ENCODE measurements around the gene BCAS3. TPM values are rescaled to one million over a fixed set of nuclear protein-coding genes. Genes with fewer than 3 reads are reported as not detected.

BCAS3 gene
- total and polyA plus RNA-seq, 3 experiments from 2014 or later, result 10.7 to 35.3 (median 13.5) TPM

DNA sequence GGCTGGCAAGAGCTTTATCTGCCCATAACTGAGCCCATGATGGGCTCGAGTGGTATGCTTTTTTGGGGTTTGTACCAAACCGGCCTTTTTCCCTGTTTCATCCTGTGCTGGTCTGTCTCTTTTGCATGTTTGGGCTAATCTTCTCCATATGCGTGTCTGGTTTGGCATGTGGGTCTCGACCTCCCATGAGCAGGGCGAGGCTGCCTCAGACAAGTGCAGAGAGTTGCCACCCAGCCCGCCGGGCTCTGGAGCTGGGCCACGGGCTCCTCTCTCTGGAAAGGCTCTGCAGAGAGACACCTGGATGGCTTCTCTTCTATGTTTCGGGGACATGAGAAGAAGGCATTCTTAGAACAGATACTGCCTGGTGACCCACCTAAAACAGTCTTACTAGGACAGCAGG is 654.2 kb downstream of the BCAS3 start:
- Mint-ChIP-seq H3K27ac (no peak overlapping the region), H3K9me3 (no peaks in the 10 kb centered on the region), H3K36me3 (no peaks in the 10 kb centered on the region), H3K27me3 (no peaks in the 10 kb centered on the region), H3K4me3 (no peak overlapping the region), H3K4me1 (peaks cover 0 to 2% (median 0%) of the 10 kb centered on the region in 3 donors)
- Histone ChIP-seq H3K9me3 (ENCODE audit: low read length) (no peaks in the 10 kb centered on the region), H3K27ac (ENCODE audit: low read depth, low read length) (no peak overlapping the region), H3K27me3 (ENCODE audit: insufficient read depth, low read length, poor library complexity, severe bottlenecking) (no peaks in the 10 kb centered on the region), H3K4me3 (ENCODE audit: low read length) (no peak overlapping the region), H3K36me3 (ENCODE audit: insufficient read depth, low read length) (no peaks in the 10 kb centered on the region), H3K4me1 (ENCODE audit: insufficient read depth, low read length) (no peaks in the 10 kb centered on the region)
- DNase-seq, result no peak
- ChIA-PET CTCF (no interaction called here), POLR2A (no interaction called here)

- H3K4me1 ChIP-seq (ENCODE audit: insufficient read depth, low read length), result no peaks in the 10 kb centered on the region
- H3K36me3 ChIP-seq (ENCODE audit: insufficient read depth, low read length), result no peaks in the 10 kb centered on the region
- H3K27me3 ChIP-seq (ENCODE audit: insufficient read depth, low read length, poor library complexity, severe bottlenecking), result no peaks in the 10 kb centered on the region
- Mint-ChIP-seq H3K4me3 (no peak overlapping the region), H3K27me3 (no peaks in the 10 kb centered on the region), H3K36me3 (no peaks in the 10 kb centered on the region), H3K9me3 (no peaks in the 10 kb centered on the region), H3K4me1 (peaks cover 0 to 2% (median 0%) of the 10 kb centered on the region in 3 donors), H3K27ac (no peak overlapping the region)
- DNase-seq, result no peak
- no peaks in the 10 kb centered on the region for H3K9me3 ChIP-seq (ENCODE audit: low read length)
- ChIA-PET CTCF (interaction anchor here (1.1 kb wide), 1 partner anchor 26 kb away, joined by 3 read pairs; no protein-coding TSS in a partner anchor), POLR2A (no interaction called here)
- no peak overlapping the region for H3K4me3 ChIP-seq (ENCODE audit: low read length)
- H3K27ac ChIP-seq (ENCODE audit: low read depth, low read length), result no peak overlapping the region
Observed at GRCh38 chr17:61333136-61333535, 655.5 kb downstream of the BCAS3 start.

DNA sequence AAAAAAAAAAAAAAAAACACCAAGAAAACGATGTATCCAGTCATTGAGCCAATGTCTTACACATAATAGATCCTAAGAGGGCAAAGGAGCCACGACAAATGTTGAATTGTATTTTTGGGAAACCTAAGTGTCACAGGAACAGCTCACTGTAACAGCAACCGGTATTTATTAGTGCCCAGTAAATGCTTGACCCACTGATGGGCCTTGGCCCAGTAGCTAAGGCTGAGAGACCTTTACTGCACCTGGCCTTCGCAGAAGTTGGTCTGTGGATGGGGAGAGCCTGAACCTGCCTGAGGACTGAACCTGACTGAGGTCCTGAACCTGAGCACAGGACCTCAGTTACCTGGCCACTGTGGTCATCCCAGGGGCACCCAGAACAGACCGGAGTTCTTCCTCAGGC is 657.0 kb downstream of the BCAS3 start:
- no peaks in the 10 kb centered on the region for H3K36me3 ChIP-seq (ENCODE audit: insufficient read depth, low read length)
- no peaks in the 10 kb centered on the region for H3K27me3 Mint-ChIP-seq
- no peak overlapping the region for H3K4me3 ChIP-seq (ENCODE audit: low read length)
- DNase-seq, result no peak
- H3K36me3 Mint-ChIP-seq, result no peaks in the 10 kb centered on the region
- no peaks in the 10 kb centered on the region for H3K9me3 ChIP-seq (ENCODE audit: low read length)
- H3K4me1 Mint-ChIP-seq, result peaks cover 0 to 2% (median 0%) of the 10 kb centered on the region in 3 donors
- no peaks in the 10 kb centered on the region for H3K4me1 ChIP-seq (ENCODE audit: insufficient read depth, low read length)
- CTCF ChIA-PET, result no interaction called here
- no peaks in the 10 kb centered on the region for H3K27me3 ChIP-seq (ENCODE audit: insufficient read depth, low read length, poor library complexity, severe bottlenecking)
- no peak overlapping the region for H3K27ac Mint-ChIP-seq
- POLR2A ChIA-PET, result no interaction called here
- H3K27ac ChIP-seq (ENCODE audit: low read depth, low read length), result no peak overlapping the region
- H3K4me3 Mint-ChIP-seq, result no peak overlapping the region
- no peaks in the 10 kb centered on the region for H3K9me3 Mint-ChIP-seq

DNA sequence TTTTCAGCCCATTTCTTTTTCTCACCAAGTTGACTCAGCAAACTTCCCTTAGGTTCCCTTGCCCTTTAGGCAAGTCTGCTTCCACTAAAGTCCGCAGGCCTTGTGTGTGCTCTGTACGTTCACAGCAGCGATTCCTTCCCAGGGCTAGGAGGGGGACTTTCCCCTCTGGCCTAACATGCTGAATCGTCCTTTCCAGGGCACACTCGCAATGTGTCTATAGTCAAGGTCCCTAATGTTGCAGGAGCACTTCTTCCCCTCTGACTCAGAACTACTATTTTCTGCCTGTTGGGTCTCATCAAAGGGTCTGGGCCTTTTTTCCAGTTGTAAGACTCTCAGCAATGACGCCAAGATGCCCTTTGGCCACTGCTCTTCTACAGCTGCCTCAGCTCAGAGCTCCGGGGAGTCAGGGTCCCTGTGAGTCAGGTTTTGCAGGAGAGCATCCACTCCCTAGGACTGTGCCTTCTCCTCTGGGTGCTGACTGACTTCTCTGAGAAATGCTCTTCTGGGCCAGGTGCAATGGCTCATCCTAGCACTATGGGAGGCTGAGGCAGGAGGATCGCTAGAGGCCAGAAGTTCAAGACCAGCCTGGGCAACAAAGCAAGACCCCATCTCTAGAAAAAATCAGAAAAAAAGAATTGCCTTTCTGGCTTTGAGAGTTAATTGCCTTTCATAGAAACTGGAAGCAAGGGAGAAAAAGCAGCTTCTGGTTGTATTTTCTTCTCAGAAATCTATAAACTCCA is 657.6 kb downstream of the BCAS3 start:
- DNase-seq, result no peak
- Mint-ChIP-seq H3K4me1 (peaks cover 0 to 2% (median 0%) of the 10 kb centered on the region in 3 donors), H3K36me3 (no peaks in the 10 kb centered on the region), H3K9me3 (no peaks in the 10 kb centered on the region), H3K27me3 (no peaks in the 10 kb centered on the region), H3K27ac (peak overlapping the region in 1 of 8 donors; percentile 60), H3K4me3 (no peak overlapping the region)
- Histone ChIP-seq H3K4me3 (ENCODE audit: low read length) (no peak overlapping the region), H3K27me3 (ENCODE audit: insufficient read depth, low read length, poor library complexity, severe bottlenecking) (no peaks in the 10 kb centered on the region), H3K4me1 (ENCODE audit: insufficient read depth, low read length) (no peaks in the 10 kb centered on the region), H3K9me3 (ENCODE audit: low read length) (no peaks in the 10 kb centered on the region), H3K36me3 (ENCODE audit: insufficient read depth, low read length) (no peaks in the 10 kb centered on the region), H3K27ac (ENCODE audit: low read depth, low read length) (no peak overlapping the region)
- CTCF ChIA-PET, result no interaction called here
- POLR2A ChIA-PET, result no interaction called here

DNA sequence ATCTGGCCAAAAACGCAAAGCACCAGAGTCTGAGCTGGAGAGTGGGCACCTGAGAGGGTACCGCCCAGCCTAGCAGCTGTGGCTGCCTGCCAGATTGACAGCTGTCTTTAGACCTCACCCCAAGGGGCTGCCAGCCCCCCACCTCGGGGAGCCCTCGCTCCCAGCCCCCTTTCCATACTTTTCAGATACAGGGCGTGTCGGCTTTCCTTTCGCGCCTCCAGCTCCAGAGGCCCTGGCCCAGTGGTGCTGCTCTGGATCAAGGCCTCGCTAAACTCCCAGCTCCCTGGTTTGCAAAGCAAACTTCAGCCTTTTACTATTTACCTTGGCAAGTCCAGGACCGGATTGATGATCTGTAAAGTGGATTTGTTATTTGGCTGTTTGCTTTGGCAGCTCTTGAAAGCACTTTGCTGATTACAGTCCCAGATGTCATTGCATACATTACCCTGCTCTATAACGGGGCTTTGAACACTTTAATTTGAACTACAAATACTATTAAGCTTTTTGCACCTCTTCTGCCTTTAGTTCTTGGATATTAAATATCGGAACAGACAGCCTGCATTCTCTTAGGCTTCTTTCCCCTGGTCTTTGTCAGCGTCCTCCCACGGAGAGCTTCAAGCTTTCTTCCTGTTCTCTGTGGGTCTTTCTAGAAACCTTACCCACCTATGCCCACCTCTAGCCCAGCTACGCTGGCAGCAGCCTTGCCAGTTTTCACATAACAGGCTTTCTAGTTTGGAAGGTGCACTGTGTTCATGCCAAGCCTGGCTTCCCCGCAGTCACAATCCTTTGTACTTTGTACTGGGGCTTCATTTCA is 658.4 kb downstream of the BCAS3 start:
- Histone ChIP-seq H3K4me3 (ENCODE audit: low read length) (no peak overlapping the region), H3K27ac (ENCODE audit: low read depth, low read length) (no peak overlapping the region), H3K27me3 (ENCODE audit: insufficient read depth, low read length, poor library complexity, severe bottlenecking) (no peaks in the 10 kb centered on the region), H3K4me1 (ENCODE audit: insufficient read depth, low read length) (no peaks in the 10 kb centered on the region), H3K36me3 (ENCODE audit: insufficient read depth, low read length) (no peaks in the 10 kb centered on the region), H3K9me3 (ENCODE audit: low read length) (no peaks in the 10 kb centered on the region)
- H3K27me3 Mint-ChIP-seq, result no peaks in the 10 kb centered on the region
- H3K4me1 Mint-ChIP-seq, result peaks cover 0 to 2% (median 0%) of the 10 kb centered on the region in 3 donors
- ChIA-PET CTCF (no interaction called here), POLR2A (no interaction called here)
- DNase-seq, result no peak
- peak overlapping the region in 2 of 8 donors; percentile 26 to 38 for H3K27ac Mint-ChIP-seq
- no peak overlapping the region for H3K4me3 Mint-ChIP-seq
- no peaks in the 10 kb centered on the region for H3K9me3 Mint-ChIP-seq
- no peaks in the 10 kb centered on the region for H3K36me3 Mint-ChIP-seq

GRCh38 chr17:61337290-61337689 is 659.6 kb downstream of the BCAS3 start:
- no peaks in the 10 kb centered on the region for H3K36me3 ChIP-seq (ENCODE audit: insufficient read depth, low read length)
- no peaks in the 10 kb centered on the region for H3K27me3 ChIP-seq (ENCODE audit: insufficient read depth, low read length, poor library complexity, severe bottlenecking)
- Mint-ChIP-seq H3K4me3 (no peak overlapping the region), H3K27me3 (no peaks in the 10 kb centered on the region), H3K27ac (no peak overlapping the region), H3K36me3 (no peaks in the 10 kb centered on the region), H3K4me1 (peaks cover 0 to 2% (median 0%) of the 10 kb centered on the region in 3 donors), H3K9me3 (no peaks in the 10 kb centered on the region)
- no peaks in the 10 kb centered on the region for H3K9me3 ChIP-seq (ENCODE audit: low read length)
- no peak overlapping the region for H3K27ac ChIP-seq (ENCODE audit: low read depth, low read length)
- CTCF ChIA-PET, result no interaction called here
- POLR2A ChIA-PET, result no interaction called here
- no peak for DNase-seq
- H3K4me3 ChIP-seq (ENCODE audit: low read length), result no peak overlapping the region
- no peaks in the 10 kb centered on the region for H3K4me1 ChIP-seq (ENCODE audit: insufficient read depth, low read length)

GRCh38 chr17:61338000-61338798 is 660.5 kb downstream of the BCAS3 start:
- Histone ChIP-seq H3K9me3 (ENCODE audit: low read length) (no peaks in the 10 kb centered on the region), H3K27me3 (ENCODE audit: insufficient read depth, low read length, poor library complexity, severe bottlenecking) (no peaks in the 10 kb centered on the region), H3K4me1 (ENCODE audit: insufficient read depth, low read length) (no peaks in the 10 kb centered on the region), H3K4me3 (ENCODE audit: low read length) (no peak overlapping the region), H3K27ac (ENCODE audit: low read depth, low read length) (no peak overlapping the region), H3K36me3 (ENCODE audit: insufficient read depth, low read length) (no peaks in the 10 kb centered on the region)
- H3K36me3 Mint-ChIP-seq, result no peaks in the 10 kb centered on the region
- H3K4me1 Mint-ChIP-seq, result peaks cover 0 to 2% (median 0%) of the 10 kb centered on the region in 3 donors
- H3K9me3 Mint-ChIP-seq, result no peaks in the 10 kb centered on the region
- no peaks in the 10 kb centered on the region for H3K27me3 Mint-ChIP-seq
- ChIA-PET CTCF (no interaction called here), POLR2A (no interaction called here)
- H3K27ac Mint-ChIP-seq, result peak overlapping the region in 1 of 8 donors; percentile 37
- H3K4me3 Mint-ChIP-seq, result no peak overlapping the region
- no peak for DNase-seq
